Measurements from ENCODE around the gene ARF3. TPM values are rescaled to one million over a fixed set of nuclear protein-coding genes. Genes with fewer than 3 reads are reported as not detected.
"Not testable (repeated sequence)": the region's sequence is repeated elsewhere in the genome, so short reads cannot be mapped to it uniquely, and the experiment has no call there.

The ARF3 gene
- total and polyA plus RNA-seq, 2 donors from 2014 or later: 111 to 229 TPM

- intact Hi-C loops (cut with DNase I): no loop called here
- FAIRE-seq (no peak), DNase-seq (no peak)
- no peaks in the 10 kb centered on the region for H3K4me1 ChIP-seq (ENCODE audit: control insufficient read depth in 2 of 3, insufficient read depth in 2 of 3, low read depth in 1 of 3, low read length in 3 of 3)
- no peaks in the 10 kb centered on the region for H3K36me3 ChIP-seq (ENCODE audit: control insufficient read depth in 2 of 3, insufficient read depth in 3 of 3, low read length in 3 of 3)
- TF ChIP-seq, protein P1, sequence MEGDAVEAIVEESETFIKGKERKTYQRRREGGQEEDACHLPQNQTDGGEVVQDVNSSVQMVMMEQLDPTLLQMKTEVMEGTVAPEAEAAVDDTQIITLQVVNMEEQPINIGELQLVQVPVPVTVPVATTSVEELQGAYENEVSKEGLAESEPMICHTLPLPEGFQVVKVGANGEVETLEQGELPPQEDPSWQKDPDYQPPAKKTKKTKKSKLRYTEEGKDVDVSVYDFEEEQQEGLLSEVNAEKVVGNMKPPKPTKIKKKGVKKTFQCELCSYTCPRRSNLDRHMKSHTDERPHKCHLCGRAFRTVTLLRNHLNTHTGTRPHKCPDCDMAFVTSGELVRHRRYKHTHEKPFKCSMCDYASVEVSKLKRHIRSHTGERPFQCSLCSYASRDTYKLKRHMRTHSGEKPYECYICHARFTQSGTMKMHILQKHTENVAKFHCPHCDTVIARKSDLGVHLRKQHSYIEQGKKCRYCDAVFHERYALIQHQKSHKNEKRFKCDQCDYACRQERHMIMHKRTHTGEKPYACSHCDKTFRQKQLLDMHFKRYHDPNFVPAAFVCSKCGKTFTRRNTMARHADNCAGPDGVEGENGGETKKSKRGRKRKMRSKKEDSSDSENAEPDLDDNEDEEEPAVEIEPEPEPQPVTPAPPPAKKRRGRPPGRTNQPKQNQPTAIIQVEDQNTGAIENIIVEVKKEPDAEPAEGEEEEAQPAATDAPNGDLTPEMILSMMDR (IDR thresholded peaks at IDR 0.05; ENCODE audit: borderline replicate concordance, extremely low read depth, insufficient read depth): no peak
- H3K9me3 ChIP-seq (ENCODE audit: control insufficient read depth in 2 of 3, insufficient read depth in 1 of 3, low read length in 3 of 3): no peaks in the 10 kb centered on the region
- no peak overlapping the region for H3K4me3 ChIP-seq (ENCODE audit: low read length in 3 of 3)
- H3K9ac ChIP-seq (ENCODE audit: low read length in 3 of 3): no peak overlapping the region
- no peaks in the 10 kb centered on the region for H3K27me3 ChIP-seq (ENCODE audit: control insufficient read depth, insufficient read depth, low read length)
- H3K27ac ChIP-seq (ENCODE audit: low read depth in 2 of 2, low read length in 2 of 2): no peak overlapping the region
Measured at GRCh38 chr12:48917857-48918537, 39.3 kb downstream of the ARF3 start.

DNA sequence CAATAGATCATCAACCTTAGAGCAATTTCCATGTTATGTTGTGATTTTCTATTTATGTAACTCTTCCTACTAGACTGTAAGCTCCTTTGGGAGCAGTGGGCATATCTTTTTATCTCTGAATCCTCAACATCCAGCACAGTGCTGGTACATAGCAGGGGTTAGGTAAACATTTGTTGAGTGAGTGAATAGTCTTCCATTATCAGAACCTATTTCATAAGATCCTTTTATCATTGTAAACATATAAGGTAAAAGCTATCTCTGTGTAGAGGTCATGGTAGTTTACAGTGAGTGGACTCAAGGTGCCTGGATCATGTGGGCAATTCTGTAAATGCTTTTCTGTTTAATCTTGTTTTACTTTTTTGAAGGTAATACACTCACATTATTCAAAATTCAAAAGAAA is 47.1 kb downstream of the ARF3 start:
- H3K27ac ChIP-seq (ENCODE audit: low read depth in 2 of 2, low read length in 2 of 2): no peak overlapping the region
- intact Hi-C loops (cut with DNase I): no loop called here
- FAIRE-seq: no peak
- no peak overlapping the region for H3K4me3 ChIP-seq (ENCODE audit: low read length in 3 of 3)
- H3K9ac ChIP-seq (ENCODE audit: low read length in 3 of 3): no peak overlapping the region
- no peaks in the 10 kb centered on the region for H3K36me3 ChIP-seq (ENCODE audit: control insufficient read depth in 2 of 3, insufficient read depth in 3 of 3, low read length in 3 of 3)
- H3K4me1 ChIP-seq (ENCODE audit: control insufficient read depth in 2 of 3, insufficient read depth in 2 of 3, low read depth in 1 of 3, low read length in 3 of 3): no peaks in the 10 kb centered on the region
- no peak for DNase-seq
- H3K9me3 ChIP-seq (ENCODE audit: control insufficient read depth in 2 of 3, insufficient read depth in 1 of 3, low read length in 3 of 3): no peaks in the 10 kb centered on the region
- no peaks in the 10 kb centered on the region for H3K27me3 ChIP-seq (ENCODE audit: control insufficient read depth, insufficient read depth, low read length)
- TF ChIP-seq, protein P1 (IDR thresholded peaks at IDR 0.05; ENCODE audit: borderline replicate concordance, extremely low read depth, insufficient read depth): no peak

- FAIRE-seq; H3K9ac ChIP-seq (ENCODE audit: low read length in 3 of 3); H3K4me1 ChIP-seq (ENCODE audit: control insufficient read depth in 2 of 3, insufficient read depth in 2 of 3, low read depth in 1 of 3, low read length in 3 of 3); H3K9me3 ChIP-seq (ENCODE audit: control insufficient read depth in 2 of 3, insufficient read depth in 1 of 3, low read length in 3 of 3); H3K36me3 ChIP-seq (ENCODE audit: control insufficient read depth in 2 of 3, insufficient read depth in 3 of 3, low read length in 3 of 3); H3K27ac ChIP-seq (ENCODE audit: low read depth in 2 of 2, low read length in 2 of 2); intact Hi-C loops (cut with DNase I); H3K4me3 ChIP-seq (ENCODE audit: low read length in 3 of 3); DNase-seq; H3K27me3 ChIP-seq (ENCODE audit: control insufficient read depth, insufficient read depth, low read length): not testable (repeated sequence)
Measured at GRCh38 chr12:48909698-48910097, 47.6 kb downstream of the ARF3 start.

GRCh38 chr12:48907245-48907644 is 50.0 kb downstream of the ARF3 start:
- Histone ChIP-seq H3K9ac (ENCODE audit: low read length in 3 of 3) (no peak overlapping the region), H3K4me3 (ENCODE audit: low read length in 3 of 3) (no peak overlapping the region), H3K9me3 (ENCODE audit: control insufficient read depth in 2 of 3, insufficient read depth in 1 of 3, low read length in 3 of 3) (no peaks in the 10 kb centered on the region), H3K27me3 (ENCODE audit: control insufficient read depth, insufficient read depth, low read length) (no peaks in the 10 kb centered on the region), H3K36me3 (ENCODE audit: control insufficient read depth in 2 of 3, insufficient read depth in 3 of 3, low read length in 3 of 3) (no peaks in the 10 kb centered on the region), H3K4me1 (ENCODE audit: control insufficient read depth in 2 of 3, insufficient read depth in 2 of 3, low read depth in 1 of 3, low read length in 3 of 3) (peaks cover 0 to 6% (median 0%) of the 10 kb centered on the region in 3 donors), H3K27ac (ENCODE audit: low read depth in 2 of 2, low read length in 2 of 2) (no peak overlapping the region)
- intact Hi-C loops (cut with DNase I): no loop called here
- TF ChIP-seq, protein P1 (IDR thresholded peaks at IDR 0.05; ENCODE audit: borderline replicate concordance, extremely low read depth, insufficient read depth): no peak
- FAIRE-seq: no peak
- no peak for DNase-seq
